Lung (tissue), 12 donors: ENCODE results near the gene CACNA1I. TPM values are rescaled to one million over a fixed set of nuclear protein-coding genes. Genes with fewer than 3 reads are reported as not detected.

Experiments used
- ATAC-seq: fragments of 200-7000 bp; cut with Tn5 transposase; one replicate; pipeline ENCODE4 v1.9.1; 2020; ENCODE audit warnings: moderate number of reproducible peaks; ENCODE audit not compliant: insufficient read depth, low FRiP score
- DNase-seq, 3 donors: peaks; one replicate each; pipeline ENCODE4 v3.0.0-alpha.2; 2013 to 2017
- H3K27ac ChIP-seq, 2 donors: one replicate each; pipeline ENCODE4 v1.5.1; 2013; ENCODE audit warnings: mild to moderate bottlenecking in 2 of 2, moderate library complexity in 2 of 2, control low read depth in 1 of 2, inconsistent platforms in 1 of 2, low read depth in 1 of 2, low read length in 1 of 2
- H3K27me3 ChIP-seq, 3 donors: one replicate each; pipeline ENCODE4 v1.5.1; 2013; ENCODE audit warnings: low read length in 2 of 3; ENCODE audit not compliant: control insufficient read depth in 3 of 3, insufficient read depth in 3 of 3
- H3K36me3 ChIP-seq, 4 donors: one replicate each; pipeline ENCODE4 v1.5.1; 2013; ENCODE audit warnings: low read length in 4 of 4, mild to moderate bottlenecking in 1 of 4, moderate library complexity in 1 of 4; ENCODE audit not compliant: control insufficient read depth in 4 of 4, insufficient read depth in 4 of 4
- H3K4me1 ChIP-seq, 5 donors: one replicate each; pipeline ENCODE4 v1.5.1; 2013; ENCODE audit warnings: low read length in 5 of 5, mild to moderate bottlenecking in 2 of 5, moderate library complexity in 1 of 5; ENCODE audit not compliant: control insufficient read depth in 5 of 5, insufficient read depth in 5 of 5
- H3K4me3 ChIP-seq: one replicate; pipeline ENCODE4 v1.5.1; 2013; ENCODE audit warnings: mild to moderate bottlenecking, control low read depth, moderate library complexity
- H3K9ac ChIP-seq, 2 donors: one replicate each; pipeline ENCODE4 v1.5.1; 2013; ENCODE audit warnings: low read length in 2 of 2, control low read depth in 1 of 2; ENCODE audit not compliant: insufficient read depth in 1 of 2
- H3K9me3 ChIP-seq, 4 donors: one replicate each; pipeline ENCODE4 v1.5.1; 2013; ENCODE audit warnings: low read length in 3 of 4, mild to moderate bottlenecking in 1 of 4, moderate library complexity in 1 of 4; ENCODE audit not compliant: control insufficient read depth in 4 of 4, insufficient read depth in 3 of 4
- CTCF ChIP-seq: IDR thresholded peaks from 2 replicates; pipeline ENCODE4 v1.5.1; 2012; ENCODE audit warnings: mild to moderate bottlenecking; ENCODE audit errors: control extremely low read depth, extremely low read depth
- WGBS, 2 donors: extraction: QIAGEN DNeasy Blood & Tissue Kit; methylation state at CpG; one replicate each; pipeline ENCODE4 v1.1.7; 2013; 5-methylcytosine and 5-hydroxymethylcytosine counted together
- polyA plus RNA-seq, 2 donors: library from polyadenylated mRNA; stranded (reverse); fragments of 200-250 nt; gene quantifications; one replicate each; pipeline ENCODE4 v1.2.1, GENCODE V29; 2013
- total RNA-seq, 2 donors: library from RNA; depleted of rRNA in 1 of 2; stranded (reverse); fragments of >200 nt in 1 of 2; gene quantifications; one replicate each; pipeline ENCODE4 v1.2.1, GENCODE V29; 2014 to 2021
- donor health status: control.
- donor health status: control.
- donor health status: Bipolar disorder and iron deficiency.
- donor health status: healthy.
- donor health status: DM: yes; HTN: yes; CAD: no.

CACNA1I gene
- total and polyA plus RNA-seq, 4 donors = 0.07 to 0.22 (median 0.16) TPM

- 85 to 87% methylated on average over 5 of the region's 5 CpGs for WGBS, 2 donors
- no peak overlapping the region for H3K4me3 ChIP-seq
- H3K27ac ChIP-seq = no peak overlapping the region
- H3K9me3 ChIP-seq = peaks cover 0 to 2% (median 0%) of the 10 kb centered on the region in 4 donors
- H3K9ac ChIP-seq = no peak overlapping the region
- peaks cover 0 to 2% (median 0%) of the 10 kb centered on the region in 5 donors for H3K4me1 ChIP-seq
- DNase-seq = no peak
- TF ChIP-seq CTCF = no peak
- no peaks in the 10 kb centered on the region for H3K36me3 ChIP-seq
- H3K27me3 ChIP-seq = peaks cover 2 to 25% (median 20%) of the 10 kb centered on the region in 3 donors
- ATAC-seq = no peak
These were observed 113.1 kb downstream of the CACNA1I start for GRCh38 chr22:39683639-39684038.

GRCh38 chr22:39684702-39685281 is 114.2 kb downstream of the CACNA1I start:
- Histone ChIP-seq H3K27me3 (peaks cover 2 to 36% (median 20%) of the 10 kb centered on the region in 3 donors), H3K9ac (no peak overlapping the region), H3K4me1 (peaks cover 0 to 2% (median 0%) of the 10 kb centered on the region in 5 donors), H3K9me3 (peaks cover 0 to 2% (median 0%) of the 10 kb centered on the region in 4 donors), H3K36me3 (no peaks in the 10 kb centered on the region), H3K27ac (no peak overlapping the region), H3K4me3 (no peak overlapping the region)
- ATAC-seq = no peak
- 51 to 60% methylated on average over 11 to 12 of the region's 12 CpGs for WGBS, 2 donors
- TF ChIP-seq CTCF = no peak
- DNase-seq = no peak

- no peak for ATAC-seq
- no peak for DNase-seq
These were observed 115.0 kb downstream of the CACNA1I start for GRCh38 chr22:39685336-39686177.

More at GRCh38 chr22:39685336-39686177, 115.0 kb downstream of the CACNA1I start:
- peaks cover 0 to 5% (median 0%) of the 10 kb centered on the region in 5 donors for H3K4me1 ChIP-seq
- WGBS, 2 donors = 8 to 10% methylated on average over 63 to 77 of the region's 77 CpGs
- peaks cover 0 to 2% (median 0%) of the 10 kb centered on the region in 4 donors for H3K9me3 ChIP-seq
- TF ChIP-seq CTCF = no peak
- peaks cover 7 to 43% (median 20%) of the 10 kb centered on the region in 3 donors for H3K27me3 ChIP-seq
- no peak overlapping the region for H3K9ac ChIP-seq
- no peak overlapping the region for H3K4me3 ChIP-seq
- no peak overlapping the region for H3K27ac ChIP-seq
- H3K36me3 ChIP-seq = no peaks in the 10 kb centered on the region
